CD4-positive, alpha-beta T cell treated with Interleukin-4 for 4 hours (primary cell): ENCODE results near the gene EIF4E.
"Not testable (repeated sequence)": the region's sequence is repeated elsewhere in the genome, so short reads cannot be mapped to it uniquely, and the experiment has no call there.

Experiments used
- DNase-seq: peaks from one replicate; pipeline ENCODE4 v3.0.0-alpha.2; 2020

The EIF4E gene

DNA sequence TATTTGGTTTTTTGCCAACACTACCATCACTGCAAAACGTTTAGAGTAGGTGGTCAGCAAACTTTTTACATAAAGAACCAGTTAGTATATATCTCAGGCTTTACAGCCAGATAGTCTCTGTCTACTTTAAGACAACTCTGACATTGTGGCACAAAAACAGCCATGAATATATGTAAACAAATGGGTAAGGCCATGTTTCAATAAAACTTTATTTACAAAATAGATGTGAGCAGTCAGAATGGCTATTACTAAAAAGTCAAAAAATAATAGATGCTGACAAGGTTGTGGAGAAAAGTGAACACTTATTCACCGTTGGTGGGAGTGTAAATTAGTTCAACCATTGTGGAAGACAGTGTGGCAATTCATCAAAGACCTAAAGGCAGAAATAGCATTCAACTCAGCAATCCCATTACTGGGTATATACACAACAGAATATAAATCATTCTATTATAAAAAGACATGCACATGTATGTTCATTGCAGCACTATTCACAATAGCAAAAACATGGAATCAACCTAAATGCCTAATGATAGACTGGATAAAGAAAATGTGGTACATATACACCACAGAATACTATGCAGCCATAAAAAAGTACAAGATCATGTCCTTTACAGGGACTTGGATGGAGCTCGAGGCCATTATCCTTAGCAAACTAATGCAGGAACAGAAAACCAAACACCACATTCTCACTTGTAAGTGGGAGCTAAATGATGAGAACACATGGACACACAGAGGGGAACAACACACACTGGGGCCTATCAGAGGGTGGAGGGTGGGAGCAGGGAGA is 56.6 kb downstream of the EIF4E start:
- not testable (repeated sequence) for DNase-seq

DNA sequence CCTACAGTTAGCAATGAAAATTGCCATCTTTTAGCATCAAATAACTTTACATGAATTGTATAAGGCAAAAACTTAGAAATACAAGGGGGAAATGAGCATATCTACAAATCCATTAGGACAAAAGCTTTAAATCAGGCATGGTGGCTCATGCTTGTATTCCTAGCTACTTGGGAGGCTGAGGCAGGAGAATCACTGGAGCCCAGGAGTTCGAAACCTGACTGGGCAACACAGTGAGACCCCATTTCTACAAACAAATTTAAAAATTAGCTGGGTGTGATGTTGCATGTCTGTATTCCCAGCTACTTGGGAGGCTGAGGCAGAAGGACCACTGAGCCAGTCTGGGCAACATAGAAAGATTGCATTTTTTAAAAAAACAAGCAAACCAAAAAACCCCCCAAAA is 61.3 kb downstream of the EIF4E start:
- no peak for DNase-seq

GRCh38 chr4:98865059-98865458 is 63.9 kb downstream of the EIF4E start:
- no peak for DNase-seq

GRCh38 chr4:98864560-98864959 is 64.4 kb downstream of the EIF4E start:
- no peak for DNase-seq

DNA sequence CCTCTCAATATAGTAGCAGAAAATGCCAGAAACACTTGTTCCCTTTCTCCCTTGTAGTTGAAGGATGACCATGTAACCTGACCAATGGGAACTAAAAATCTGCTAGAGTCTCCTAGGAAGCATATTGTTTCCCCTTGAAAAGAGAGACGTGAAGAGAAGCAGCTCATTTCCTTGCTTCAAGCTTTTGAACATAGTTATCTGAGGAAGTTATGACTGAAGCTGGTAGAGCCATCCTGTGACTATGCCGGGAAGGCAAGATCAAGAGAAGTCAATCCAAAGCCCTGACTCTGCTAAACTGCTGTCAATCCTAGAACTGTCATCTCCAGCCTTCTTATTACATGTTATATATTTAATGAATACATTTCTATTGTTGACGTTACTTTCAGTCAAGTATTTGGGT is 66.6 kb downstream of the EIF4E start:
- no peak for DNase-seq

- no peak for DNase-seq
Measured at GRCh38 chr4:98861100-98861884, 67.6 kb downstream of the EIF4E start.

- DNase-seq: no peak
Measured at GRCh38 chr4:98851806-98852205, 77.1 kb downstream of the EIF4E start.

GRCh38 chr4:98850937-98851336 is 78.0 kb downstream of the EIF4E start:
- no peak for DNase-seq

GRCh38 chr4:98848448-98848847 is 80.5 kb downstream of the EIF4E start:
- no peak for DNase-seq

GRCh38 chr4:98845960-98846359 is 83.0 kb downstream of the EIF4E start:
- DNase-seq: no peak

DNA sequence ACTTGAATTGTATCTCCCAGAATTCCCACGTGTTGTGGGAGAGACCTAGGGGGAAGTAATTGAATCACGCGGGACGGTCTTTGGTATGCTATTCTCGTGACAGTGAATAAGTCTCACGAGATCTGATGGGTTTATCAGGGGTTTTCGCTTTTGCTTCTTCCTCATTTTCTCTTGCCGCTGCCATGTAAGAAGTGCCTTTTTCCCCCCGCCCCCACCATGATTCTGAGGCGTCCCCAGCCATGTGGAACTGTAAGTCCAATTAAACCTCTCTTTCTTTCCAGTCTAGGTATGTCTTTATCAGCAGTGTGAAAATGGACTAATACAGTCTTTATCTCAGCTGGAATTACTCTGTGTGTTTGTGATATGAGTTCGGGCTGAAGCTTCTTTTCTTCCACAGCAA is 86.0 kb downstream of the EIF4E start:
- not testable (repeated sequence) for DNase-seq

DNA sequence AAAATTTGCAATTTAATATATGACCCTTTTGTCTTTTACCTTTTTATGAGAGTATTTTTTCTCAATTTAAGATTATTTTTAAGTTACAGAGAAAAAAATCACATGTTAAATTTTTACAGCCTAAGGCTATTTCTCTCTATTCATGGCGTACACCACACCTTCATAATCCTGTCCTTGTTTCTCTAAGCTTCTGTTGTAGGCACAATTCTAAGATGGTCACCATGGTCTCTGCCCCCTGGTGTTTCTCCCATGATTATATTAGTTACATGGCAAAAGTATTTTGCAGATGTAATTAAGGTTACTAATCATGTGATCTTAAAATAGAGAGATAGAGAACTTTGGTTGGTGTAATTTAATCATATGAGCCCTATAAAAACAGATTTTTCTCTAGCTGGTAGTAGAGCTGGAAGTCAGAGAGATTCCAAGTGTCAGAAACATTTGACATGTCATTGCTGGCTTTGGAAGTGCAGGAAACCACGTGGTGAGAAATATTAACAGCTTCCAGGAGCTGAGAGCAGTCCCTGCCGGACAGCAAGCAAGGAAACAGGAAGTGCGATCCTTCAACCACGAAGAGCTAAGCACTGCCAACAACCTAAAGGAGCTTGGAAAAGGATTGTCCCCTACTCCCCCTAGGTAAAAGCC is 89.8 kb downstream of the EIF4E start:
- no peak for DNase-seq

GRCh38 chr4:98838531-98838930 is 90.4 kb downstream of the EIF4E start:
- DNase-seq: no peak

GRCh38 chr4:98833384-98833783 is 95.5 kb downstream of the EIF4E start:
- DNase-seq: no peak

GRCh38 chr4:98831036-98831435 is 97.9 kb downstream of the EIF4E start:
- not testable (repeated sequence) for DNase-seq
